ENCODE data around the gene CDKN1A. TPM values are rescaled to one million over a fixed set of nuclear protein-coding genes. Genes with fewer than 3 reads are reported as not detected.
"Not testable (repeated sequence)": the region's sequence is repeated elsewhere in the genome, so short reads cannot be mapped to it uniquely, and the experiment has no call there.

Gene CDKN1A
- total RNA-seq, result 54.7 and 56.2 TPM in 2 replicates

DNA sequence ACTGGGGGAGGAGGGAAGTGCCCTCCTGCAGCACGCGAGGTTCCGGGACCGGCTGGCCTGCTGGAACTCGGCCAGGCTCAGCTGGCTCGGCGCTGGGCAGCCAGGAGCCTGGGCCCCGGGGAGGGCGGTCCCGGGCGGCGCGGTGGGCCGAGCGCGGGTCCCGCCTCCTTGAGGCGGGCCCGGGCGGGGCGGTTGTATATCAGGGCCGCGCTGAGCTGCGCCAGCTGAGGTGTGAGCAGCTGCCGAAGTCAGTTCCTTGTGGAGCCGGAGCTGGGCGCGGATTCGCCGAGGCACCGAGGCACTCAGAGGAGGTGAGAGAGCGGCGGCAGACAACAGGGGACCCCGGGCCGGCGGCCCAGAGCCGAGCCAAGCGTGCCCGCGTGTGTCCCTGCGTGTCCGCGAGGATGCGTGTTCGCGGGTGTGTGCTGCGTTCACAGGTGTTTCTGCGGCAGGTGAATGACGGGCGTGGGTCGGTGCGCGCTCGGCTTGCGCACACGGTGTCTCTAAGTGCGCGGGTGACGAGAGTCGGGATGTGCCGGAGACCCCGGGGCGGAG lies at the start of gene CDKN1A:
TSS of gene CDKN1A (plus strand) at position 227 of the 555 bp plus-strand sequence. CDS start 5,388 bp downstream, outside the sequence.
- intact Hi-C loops (cut with micrococcal nuclease), result no loop called here

DNA sequence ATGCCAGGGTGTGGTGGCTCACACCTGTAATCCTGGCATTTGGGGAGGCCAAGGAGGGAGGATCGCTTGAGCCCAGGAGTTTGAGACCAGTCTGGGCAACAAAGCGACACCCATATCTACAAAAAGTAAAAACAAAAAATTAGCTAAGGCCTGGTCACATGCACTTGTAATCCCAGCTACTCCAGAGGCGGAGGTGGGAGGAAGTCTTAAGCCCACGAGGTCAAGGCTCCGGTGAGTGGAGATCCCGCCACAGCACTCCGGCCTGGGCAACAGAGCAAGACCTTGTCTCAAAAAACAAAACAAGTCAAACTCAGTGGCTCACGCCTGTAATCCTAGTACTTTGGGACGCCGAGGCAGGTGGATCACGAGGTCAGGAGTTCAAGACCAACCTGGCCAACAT lies 48.7 kb upstream of the CDKN1A start:
- intact Hi-C loops (cut with micrococcal nuclease), result no loop called here

DNA sequence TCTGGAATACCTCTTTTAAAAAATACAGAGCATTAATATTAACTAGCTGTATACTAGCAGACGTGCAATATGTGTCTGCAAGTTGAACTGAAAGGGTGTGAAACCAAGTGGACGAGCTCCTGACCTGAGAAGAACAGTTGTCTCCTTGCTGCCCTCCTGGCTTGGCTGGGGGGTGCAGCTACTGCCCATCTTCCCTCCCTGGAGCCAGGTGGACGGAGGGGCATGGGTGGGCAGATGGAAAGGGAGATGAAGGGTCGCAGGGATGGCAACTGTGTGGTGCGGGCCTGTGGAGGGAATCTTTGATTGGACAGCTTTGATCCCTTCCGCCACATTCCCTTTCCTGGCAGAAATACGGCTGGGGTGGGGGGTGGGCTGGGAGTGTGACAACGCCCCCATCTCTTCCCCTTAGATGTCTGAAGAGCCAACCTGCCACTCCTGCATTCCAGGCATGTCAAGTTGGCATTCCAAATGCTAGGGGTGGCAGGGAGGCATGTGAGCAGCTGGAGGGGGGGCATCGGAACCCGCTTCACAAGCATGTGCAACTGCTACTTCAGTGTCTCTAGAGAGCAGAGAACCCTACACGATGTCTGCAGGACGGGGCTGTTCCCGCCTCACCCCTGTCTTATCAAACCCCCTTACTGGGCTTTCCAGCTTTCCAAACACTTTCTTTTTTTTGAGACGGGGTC lies 47.0 kb upstream of the CDKN1A start:
- intact Hi-C loops (cut with micrococcal nuclease), result no loop called here

DNA sequence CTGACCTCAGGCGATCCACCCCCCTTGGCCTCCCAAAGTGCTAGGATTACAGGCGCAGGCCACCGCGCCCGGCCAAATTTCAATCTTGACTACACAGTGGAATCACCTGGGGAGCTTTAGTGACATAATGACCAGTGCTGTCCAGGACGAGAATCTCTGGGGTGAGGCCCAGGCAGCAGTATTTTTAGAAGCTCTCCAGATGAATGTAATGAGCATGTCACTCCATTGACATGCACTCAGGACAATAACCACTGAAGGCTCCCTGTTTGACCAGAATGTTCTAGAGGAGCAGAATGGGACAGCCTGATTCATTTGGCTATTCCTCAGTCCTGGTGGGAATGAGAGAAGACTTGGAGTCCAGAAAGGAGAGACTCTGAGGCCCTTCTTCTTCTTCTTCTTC lies 45.1 kb upstream of the CDKN1A start:
- intact Hi-C loops (cut with micrococcal nuclease), result no loop called here

DNA sequence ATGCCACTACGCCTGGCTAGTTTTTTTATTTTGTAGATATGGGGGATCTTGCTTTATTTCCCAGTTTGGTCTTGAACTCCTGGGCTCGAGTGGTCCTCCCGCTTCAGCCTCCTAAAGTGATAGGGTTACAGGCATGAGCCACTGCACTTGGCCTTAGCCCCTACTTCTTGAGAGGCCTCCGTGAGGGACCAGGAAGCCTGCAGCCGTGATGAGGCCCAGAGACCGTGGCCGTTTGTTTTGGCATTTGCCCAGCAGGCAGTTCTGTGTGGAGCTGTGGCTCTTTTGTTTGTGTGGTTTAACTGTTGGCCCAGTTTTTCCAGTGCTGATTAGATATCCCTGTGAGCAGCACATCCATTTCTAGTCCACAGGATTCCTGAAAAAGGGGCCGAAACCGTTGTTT lies 44.6 kb upstream of the CDKN1A start:
- intact Hi-C loops (cut with micrococcal nuclease), result no loop called here

DNA sequence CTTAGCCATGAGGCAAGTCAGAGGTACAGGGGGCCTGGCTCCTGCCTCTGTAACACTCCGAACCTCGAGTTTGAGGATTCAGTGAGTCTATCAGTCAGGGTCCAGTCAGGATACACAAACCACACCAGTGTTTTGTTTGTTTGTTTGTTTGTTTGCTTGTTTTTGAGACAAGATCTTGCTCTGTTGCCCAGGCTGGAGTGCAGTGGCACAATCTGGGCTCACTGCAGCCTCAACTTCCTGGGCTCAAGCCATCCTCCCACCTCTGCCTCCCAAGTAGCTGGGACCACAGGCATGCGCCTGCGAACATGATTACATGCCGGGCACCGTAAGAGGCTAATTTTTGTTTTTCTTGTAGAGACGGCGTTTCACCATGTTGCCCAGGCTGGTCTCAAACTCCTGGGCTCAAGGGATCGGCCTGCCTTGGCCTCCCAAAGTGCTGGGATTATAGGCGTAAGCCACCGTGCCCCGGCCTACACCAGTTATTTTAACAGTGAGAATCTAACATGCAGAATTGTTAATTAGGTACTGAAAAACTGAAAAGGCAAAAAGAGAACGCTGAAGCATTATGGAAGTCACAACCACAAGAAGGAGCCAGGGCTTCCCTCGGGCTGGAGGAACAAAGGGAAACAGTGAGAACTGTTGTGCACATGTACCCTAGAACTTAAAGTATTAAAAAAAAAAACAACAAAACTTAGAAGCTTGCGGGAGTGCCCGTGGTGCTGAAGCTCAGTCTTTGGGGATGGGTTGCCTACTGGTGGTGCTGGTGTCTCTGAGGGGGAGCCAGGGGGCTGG lies 44.0 kb upstream of the CDKN1A start:
- intact Hi-C loops (cut with micrococcal nuclease), result no loop called here

DNA sequence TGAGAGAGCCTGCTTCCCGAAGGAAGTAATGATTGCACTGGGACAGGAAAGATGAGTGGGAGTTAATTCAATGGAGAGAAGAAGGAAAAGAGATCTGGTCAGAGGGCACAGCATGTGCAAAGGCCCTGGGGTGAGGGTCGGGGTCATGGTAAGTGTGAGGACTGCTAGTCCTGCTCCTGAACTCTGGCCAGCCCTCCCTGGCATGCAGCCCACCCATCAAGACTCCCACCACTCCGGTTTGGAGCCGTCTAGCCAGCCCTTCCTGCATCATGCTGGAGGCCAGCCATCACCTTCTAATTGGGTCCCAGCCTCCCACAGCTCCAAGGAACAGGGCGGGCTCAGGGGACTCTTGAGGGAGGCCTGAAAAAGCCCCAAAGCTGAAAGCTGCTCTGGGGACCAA lies 42.2 kb upstream of the CDKN1A start:
- intact Hi-C loops (cut with micrococcal nuclease), result no loop called here

DNA sequence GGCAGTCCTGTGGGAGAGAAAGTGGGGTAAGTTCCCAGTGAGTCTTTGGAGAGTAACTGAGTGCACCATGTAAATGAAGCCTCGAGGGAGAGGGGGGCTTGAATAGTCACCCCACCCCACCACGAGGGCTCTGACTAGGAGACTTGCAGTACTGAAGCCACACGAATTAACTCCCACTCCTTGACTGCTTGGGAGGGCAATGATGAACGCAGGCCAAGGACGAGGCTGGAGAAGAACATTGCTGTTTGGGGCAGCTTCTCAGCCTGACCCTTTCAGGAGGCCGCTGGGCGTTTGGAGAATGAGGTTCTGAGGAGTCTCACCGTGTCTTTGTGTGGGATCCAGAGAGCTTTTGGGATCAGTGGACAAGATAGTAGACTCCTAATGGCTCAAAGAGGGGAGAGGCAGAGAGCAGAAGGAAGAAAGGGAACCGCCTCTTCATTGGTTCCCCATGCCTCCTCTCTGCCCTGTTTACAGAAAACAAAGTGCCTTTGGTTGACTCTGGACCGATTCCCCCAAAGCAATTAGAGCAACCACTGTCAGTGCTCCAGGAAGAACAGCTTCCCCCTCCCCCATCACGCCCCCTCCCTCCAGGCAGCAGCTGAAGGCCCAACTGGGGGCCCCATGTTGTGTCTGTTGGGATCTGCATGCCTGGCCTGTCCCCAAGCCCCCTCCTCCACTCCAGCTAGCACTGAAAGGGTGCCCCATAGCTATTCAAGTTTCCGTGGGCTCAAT lies 41.7 kb upstream of the CDKN1A start:
- intact Hi-C loops (cut with micrococcal nuclease), result no loop called here

DNA sequence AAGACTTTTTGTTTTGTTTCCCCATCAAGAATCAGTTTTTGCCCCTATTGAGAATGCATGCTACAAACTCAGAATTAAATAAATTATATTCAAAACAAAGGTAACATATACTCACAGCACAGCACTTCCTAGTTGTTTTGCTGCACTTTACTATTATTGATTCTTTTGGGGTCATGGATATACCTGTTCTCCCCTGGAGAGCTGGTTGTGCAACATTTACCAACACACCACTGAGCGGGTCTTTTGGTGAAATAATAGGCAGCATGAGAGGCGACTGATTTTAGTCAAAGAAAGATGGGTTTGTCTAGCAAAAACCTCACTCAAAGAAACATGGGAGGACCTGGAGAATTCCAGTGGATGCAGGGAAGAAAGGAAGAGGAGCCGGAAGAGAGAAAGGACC lies 39.9 kb upstream of the CDKN1A start:
- intact Hi-C loops (cut with micrococcal nuclease), result no loop called here

DNA sequence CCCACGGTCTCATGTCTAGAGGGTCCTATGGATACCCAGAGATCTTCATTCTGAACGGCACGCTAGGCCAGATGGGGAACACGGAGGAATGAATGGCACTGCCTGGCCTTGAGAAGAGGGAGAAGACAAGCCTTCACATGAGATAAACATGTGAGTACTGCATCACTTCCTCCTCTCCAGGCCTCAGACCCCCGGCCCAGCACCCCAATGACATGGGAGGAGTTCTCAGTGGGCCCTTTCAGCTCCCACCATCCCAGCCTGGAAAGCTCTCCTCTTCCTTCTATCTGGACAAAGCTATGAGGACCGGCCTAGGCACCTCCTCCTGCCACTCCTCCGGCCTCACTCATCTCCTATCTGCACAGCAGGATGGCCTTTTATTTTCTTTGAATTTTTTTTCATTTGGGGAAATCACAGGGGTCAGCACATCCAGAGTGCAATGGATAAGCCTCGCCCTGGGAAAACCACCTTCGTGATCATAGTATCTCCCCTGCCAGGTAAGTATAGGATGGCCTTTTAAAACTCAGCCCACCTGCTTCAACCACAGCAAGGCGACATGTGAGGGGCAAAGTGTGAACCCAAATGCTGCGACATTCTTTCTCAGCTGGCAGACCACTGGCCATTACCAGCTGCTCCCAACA lies 39.2 kb upstream of the CDKN1A start:
- intact Hi-C loops (cut with micrococcal nuclease), result no loop called here

DNA sequence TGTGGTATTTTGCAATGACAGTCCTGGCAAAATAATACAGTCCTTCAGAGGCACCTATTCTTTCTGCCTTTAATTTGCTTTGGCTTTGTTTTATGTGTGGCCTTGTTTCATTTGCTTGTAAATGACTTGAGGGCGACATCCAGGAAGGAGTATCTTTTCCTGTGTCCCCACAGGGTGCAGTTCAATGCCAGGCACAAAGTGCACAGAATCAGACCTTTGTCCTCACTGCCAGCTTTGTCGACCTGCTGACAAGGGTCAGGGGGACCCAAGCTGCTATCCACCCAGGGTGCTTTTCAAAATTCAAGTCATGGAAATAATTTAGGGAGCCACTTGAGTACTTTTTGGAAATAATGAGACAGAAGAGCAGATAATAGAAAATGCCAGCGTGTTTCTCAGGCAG lies 37.0 kb upstream of the CDKN1A start:
- intact Hi-C loops (cut with micrococcal nuclease), result no loop called here

DNA sequence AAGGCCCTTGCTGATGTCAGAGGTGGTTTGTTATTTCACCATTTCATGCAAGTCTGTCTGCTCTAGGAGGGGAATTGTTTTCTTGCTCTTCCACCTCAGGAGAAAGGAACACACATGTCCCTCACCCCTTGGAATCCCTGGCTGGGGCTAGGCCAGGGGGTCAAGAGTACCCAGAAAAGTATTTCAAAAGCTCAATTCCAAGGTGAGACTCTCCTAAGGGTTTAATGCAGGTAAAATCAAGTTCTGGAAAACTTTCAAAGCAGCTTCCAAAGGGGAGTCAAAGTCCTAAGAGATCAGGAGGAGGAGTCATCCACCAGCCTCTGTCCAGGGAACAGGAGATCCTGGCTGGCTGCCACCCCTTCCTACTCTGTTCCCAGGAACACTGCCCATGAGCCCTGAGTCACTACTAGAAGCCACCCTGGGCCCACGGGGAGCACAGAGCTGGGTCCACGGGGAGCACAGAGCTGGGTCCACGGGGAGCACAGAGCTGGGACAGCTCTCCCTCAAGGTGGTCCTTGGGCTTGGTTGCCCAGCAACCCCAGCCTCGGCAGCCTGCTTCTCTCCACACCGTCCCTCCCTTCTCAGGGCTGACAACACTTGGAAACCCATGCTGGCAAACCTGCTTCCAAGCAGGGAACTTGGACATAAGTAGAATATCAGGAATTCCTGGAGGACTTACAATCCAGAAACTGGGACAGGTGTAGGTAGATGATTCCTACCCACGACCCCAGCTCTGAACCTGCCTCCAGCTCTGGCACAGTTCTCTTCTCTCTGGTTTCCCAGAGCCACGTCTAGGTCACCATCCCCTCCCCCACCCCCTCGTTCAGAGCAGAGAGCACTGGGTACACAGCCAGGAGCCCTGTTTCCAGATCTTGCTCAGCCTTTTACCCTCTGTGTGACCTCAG lies 35.3 kb upstream of the CDKN1A start:
- intact Hi-C loops (cut with micrococcal nuclease), result no loop called here

DNA sequence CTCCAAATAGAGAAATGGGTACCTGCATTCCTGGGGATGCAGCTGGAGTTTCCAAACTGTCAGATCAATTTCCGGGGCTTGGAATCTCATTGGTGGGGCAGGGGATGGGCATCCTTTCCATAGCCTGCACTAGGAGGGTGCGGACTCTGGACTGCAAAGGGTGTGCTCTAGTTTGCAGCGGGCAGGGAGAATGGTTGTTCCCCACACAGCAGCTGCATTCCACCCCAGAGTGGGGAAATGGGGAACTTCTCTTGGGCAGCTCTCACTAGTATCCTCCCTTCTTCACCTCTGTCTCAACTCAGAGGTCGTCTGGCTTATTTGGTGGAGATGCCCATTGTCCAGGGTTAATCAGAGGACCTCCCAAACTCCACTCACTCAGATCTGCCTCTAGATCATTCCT lies 34.5 kb upstream of the CDKN1A start:
- intact Hi-C loops (cut with micrococcal nuclease), result no loop called here

DNA sequence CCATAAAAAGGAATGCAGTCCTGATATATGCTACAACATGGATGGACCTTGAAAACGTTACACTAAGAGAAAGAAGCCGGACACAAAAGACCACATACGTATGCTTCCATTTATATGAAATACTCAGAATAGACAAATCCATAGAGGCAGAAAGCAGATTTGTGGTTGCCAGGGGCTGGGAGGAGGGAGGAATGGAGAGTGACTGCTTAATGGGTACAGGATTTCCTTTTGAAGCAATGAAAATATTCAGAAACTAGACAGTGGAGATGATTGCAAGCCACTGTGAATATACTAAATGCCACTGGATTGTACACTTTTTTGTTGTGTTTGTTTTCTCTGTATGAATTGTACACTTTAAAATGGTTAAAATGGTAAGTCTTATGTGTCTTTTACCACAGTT lies 29.4 kb upstream of the CDKN1A start:
- intact Hi-C loops (cut with micrococcal nuclease), result no loop called here

DNA sequence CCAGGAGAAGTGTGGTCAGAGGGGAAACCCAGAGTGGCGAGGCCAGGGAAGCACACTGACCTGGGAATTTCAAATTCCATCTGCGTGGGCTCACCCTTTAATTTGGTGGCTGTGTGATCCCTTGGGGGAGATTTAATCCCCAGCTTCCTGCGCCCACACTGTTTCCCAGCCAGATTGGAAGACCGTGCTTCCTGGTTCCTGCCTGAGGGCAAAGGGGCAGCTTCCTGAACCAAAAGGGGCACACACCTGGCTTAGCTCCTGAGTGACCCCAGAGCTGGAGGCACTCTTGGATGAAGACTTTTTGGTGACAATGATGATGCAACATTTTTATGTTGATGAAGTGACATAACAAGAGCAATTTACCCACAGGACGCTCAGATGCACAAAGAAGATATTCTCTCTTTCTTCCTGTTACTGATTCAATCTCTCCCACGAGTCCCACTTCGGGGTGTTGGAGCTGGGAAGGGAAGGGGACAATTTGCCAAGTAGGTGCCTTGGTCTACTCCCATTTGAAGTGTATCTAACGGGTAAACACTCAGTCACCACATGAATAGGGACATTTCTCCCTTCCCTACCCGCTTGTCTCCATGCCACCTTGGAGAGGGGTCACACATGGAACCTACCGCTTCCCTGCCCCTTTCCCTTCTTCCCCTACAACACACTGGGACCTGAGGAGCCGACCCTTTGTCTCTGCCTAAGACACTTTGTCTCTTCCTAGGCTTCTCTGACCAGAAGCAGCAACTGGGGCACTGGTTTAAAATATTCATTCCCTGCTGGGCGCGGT lies 28.6 kb upstream of the CDKN1A start:
- intact Hi-C loops (cut with micrococcal nuclease), result no loop called here

DNA sequence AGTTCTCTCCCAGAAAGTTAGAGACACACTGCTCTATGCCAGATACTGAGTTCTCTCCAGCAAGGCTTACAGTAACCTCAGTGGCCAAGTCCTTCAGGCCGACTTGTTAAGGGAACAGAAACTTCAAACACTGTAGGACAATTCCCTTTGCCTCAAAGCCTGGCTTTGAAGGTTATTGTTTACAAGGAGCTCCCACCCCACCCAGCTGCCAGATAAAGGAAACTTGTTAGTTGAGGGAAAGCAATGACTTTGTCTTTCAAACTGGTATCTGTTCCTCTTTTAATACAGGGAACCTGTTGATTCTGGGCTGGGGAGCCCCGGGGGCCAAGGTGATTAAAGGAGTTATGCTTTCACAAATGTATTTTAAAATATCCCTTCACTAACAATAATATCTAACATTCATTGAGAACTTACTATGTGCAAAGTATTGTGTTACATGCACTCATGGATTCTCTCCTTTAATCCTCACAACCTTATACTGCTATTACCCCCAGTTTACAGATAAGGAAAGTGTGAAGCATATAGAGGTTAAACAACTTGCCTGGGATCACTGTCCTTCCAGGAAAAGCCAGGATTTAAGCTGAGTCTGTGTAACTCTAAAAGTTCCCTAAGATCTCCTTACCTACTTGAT lies 27.6 kb upstream of the CDKN1A start:
- intact Hi-C loops (cut with micrococcal nuclease), result no loop called here

DNA sequence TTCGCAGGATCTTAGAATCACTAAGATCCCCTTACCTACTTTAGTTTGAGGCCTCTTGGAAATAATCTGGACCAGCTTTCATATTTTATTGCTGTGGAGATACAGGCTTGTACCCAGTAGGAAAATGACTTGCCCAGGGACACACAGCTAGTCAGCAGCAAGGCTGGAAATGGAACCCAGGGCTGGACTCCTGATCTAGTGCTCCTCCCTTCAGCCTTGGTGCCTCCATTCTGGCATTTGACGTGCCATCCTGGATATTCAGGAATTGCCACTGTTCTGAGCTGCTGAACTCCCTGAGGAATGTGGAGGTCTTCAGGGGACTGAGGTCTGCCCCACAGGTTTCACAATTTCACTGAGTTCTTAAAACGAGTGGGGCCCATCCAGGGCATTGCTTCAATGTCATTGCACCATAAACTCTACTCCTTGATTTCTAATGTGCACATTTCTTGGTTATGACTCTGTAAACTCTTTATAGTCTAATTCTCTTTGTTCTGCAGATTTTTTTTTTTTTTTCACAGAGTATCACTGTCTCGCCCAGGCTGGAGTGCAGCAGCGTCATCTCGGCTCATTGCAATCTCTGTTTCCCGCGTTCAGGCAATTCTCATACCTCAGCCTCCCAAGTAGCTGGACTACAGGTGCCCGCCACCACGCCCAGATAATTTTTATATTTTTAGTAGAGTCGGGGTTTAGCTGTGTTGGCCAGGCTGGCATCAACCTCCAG lies 26.7 kb upstream of the CDKN1A start:
- intact Hi-C loops (cut with micrococcal nuclease), result no loop called here

DNA sequence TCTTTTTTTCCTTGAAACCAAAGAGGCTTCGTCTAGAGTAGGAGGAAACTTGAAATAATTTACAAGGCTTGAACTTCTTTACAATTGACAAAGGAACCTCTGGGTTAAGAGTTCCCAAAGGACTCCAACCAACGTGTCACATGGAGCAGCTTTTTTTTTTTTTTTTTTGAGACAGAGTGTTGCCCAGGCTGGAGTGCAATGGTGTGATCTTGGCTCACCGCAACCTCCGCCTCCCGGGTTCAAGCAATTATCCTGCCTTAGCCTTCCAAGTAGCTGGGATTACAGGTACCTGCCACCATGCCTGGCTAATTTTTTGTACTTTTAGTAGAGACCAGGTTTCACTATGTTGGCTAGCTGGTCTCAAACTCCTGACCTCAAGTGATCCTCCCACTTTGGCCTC lies 24.0 kb upstream of the CDKN1A start:
- intact Hi-C loops (cut with micrococcal nuclease), result not testable (repeated sequence)

Data from T-helper 2 cell treated with Interferon-gamma antibody and Interleukin-4, amounts not matched to agents 100 ng/mL and 5 ng/mL, for 36 hours (primary cell).